Ascending aorta (tissue), 2 donors: ENCODE results near the gene FAM237B. TPM values are rescaled to one million over a fixed set of nuclear protein-coding genes. Genes with fewer than 3 reads are reported as not detected.
"Not testable (repeated sequence)": the region's sequence is repeated elsewhere in the genome, so short reads cannot be mapped to it uniquely, and the experiment has no call there.

Source experiments
- DNase-seq, 2 donors: peaks; one replicate each; pipeline ENCODE4 v3.0.0-alpha.2; 2019; ENCODE audit warnings: low spot score in 2 of 2
- H3K27ac ChIP-seq, 2 donors: fragments of 200-600 bp; sonication (generic); one replicate each; pipeline ENCODE4 v1.5.1; 2016 to 2017; ENCODE audit warnings: mild to moderate bottlenecking in 1 of 2
- H3K27me3 ChIP-seq: fragments of 200-600 bp; sonication (generic); one replicate; pipeline ENCODE4 v1.5.1; 2017
- H3K36me3 ChIP-seq, 2 donors: fragments of 200-600 bp; sonication (generic); one replicate each; pipeline ENCODE4 v1.5.1; 2016
- H3K4me1 ChIP-seq, 2 donors: fragments of 200-600 bp; sonication (generic); one replicate each; pipeline ENCODE4 v1.5.1; 2016 to 2017; ENCODE audit warnings: mild to moderate bottlenecking in 1 of 2
- H3K4me3 ChIP-seq, 2 donors: fragments of 200-600 bp; sonication (generic); one replicate each; pipeline ENCODE4 v1.5.1; 2016 to 2017; ENCODE audit warnings: mild to moderate bottlenecking in 1 of 2
- H3K9me3 ChIP-seq, 2 donors: fragments of 200-600 bp; sonication (generic); one replicate each; pipeline ENCODE4 v1.5.1; 2016
- CTCF ChIP-seq, 3 experiments: fragments of 200-600 bp in 2 of 3; fragments of 450-650 bp in 1 of 3; sonication (generic) in 2 of 3; IDR thresholded peaks; one replicate each; pipeline ENCODE4 v1.5.1; 2016 to 2019; ENCODE audit warnings: antibody characterized with exemption in 3 of 3, mild to moderate bottlenecking in 1 of 3, moderate library complexity in 1 of 3
- intact Hi-C: fragments of 100-400 bp; cut with DNase I; formaldehyde crosslinking; loops from one replicate; pipeline ENCODE4 v1.15.1; 2023
- total RNA-seq: library from RNA; depleted of rRNA; stranded (reverse); fragments of >200 nt; gene quantifications from one replicate; pipeline ENCODE4 v1.1.0, GENCODE V29; 2016

FAM237B gene
- total RNA-seq, 1 donor from 2014 or later, result not detected

GRCh38 chr7:90346336-90347125, 25.4 kb upstream of the FAM237B start, which contains the start of gene GTPBP10:
TSS of gene GTPBP10 (plus strand) at chr7:90346716. CDS start at chr7:90346742, 26 bp downstream.
- peak; percentile 58 to 84 (median 80) for TF ChIP-seq CTCF (IDR thresholded peaks at IDR 0.05)
- H3K27me3 ChIP-seq, result no peaks in the 10 kb centered on the region
- H3K9me3 ChIP-seq, result no peaks in the 10 kb centered on the region
- DNase-seq, result peak; percentile 60 to 95
- peaks cover 3 to 8% of the 10 kb centered on the region in 2 donors for H3K4me1 ChIP-seq
- no peaks in the 10 kb centered on the region for H3K36me3 ChIP-seq
- peak within 1 kb of the TSS; percentile 70 to 86 for H3K27ac ChIP-seq
- peak within 1 kb of the TSS; percentile 69 to 74 for H3K4me3 ChIP-seq
- intact Hi-C loops, result loop anchor here (1.0 to 5.0 kb wide), 5 partner anchors 57 to 918 kb away; partner anchors contain the start of genes CFAP69, CLDN12, FZD1 and STEAP1

GRCh38 chr7:90345595-90346335, 24.7 kb upstream of the FAM237B start:
- Histone ChIP-seq H3K27me3 (no peaks in the 10 kb centered on the region), H3K4me3 (peak overlapping the region; percentile 69 to 74), H3K27ac (peak overlapping the region; percentile 70 to 86), H3K36me3 (no peaks in the 10 kb centered on the region), H3K4me1 (peaks cover 3 to 8% of the 10 kb centered on the region in 2 donors), H3K9me3 (no peaks in the 10 kb centered on the region)
- no peak for DNase-seq
- intact Hi-C loops, result loop anchor here (1.0 to 5.0 kb wide), 5 partner anchors 58 to 919 kb away; partner anchors contain the start of genes CFAP69, CLDN12, FZD1 and STEAP1
- no peak for TF ChIP-seq CTCF (IDR thresholded peaks at IDR 0.05)

- H3K4me1 ChIP-seq, result peaks cover 3 to 8% of the 10 kb centered on the region in 2 donors
- no peaks in the 10 kb centered on the region for H3K9me3 ChIP-seq
- TF ChIP-seq CTCF (IDR thresholded peaks at IDR 0.05), result no peak
- H3K4me3 ChIP-seq, result no peak overlapping the region
- DNase-seq, result no peak
- no peaks in the 10 kb centered on the region for H3K27me3 ChIP-seq
- H3K36me3 ChIP-seq, result no peaks in the 10 kb centered on the region
- intact Hi-C loops, result loop anchor here (5.0 kb wide), 3 partner anchors 98 to 193 kb away; partner anchors contain the start of genes CFAP69, STEAP1 and STEAP2
- no peak overlapping the region for H3K27ac ChIP-seq
Measured at GRCh38 chr7:90345016-90345415, 23.9 kb upstream of the FAM237B start.

- intact Hi-C loops, result no loop called here
- H3K36me3 ChIP-seq, result no peaks in the 10 kb centered on the region
Measured at GRCh38 chr7:90337106-90337505, 16.0 kb upstream of the FAM237B start.

GRCh38 chr7:90334926-90335325, 13.8 kb upstream of the FAM237B start:
- not testable (repeated sequence) for H3K36me3 ChIP-seq, DNase-seq

More at GRCh38 chr7:90337106-90337505, 16.0 kb upstream of the FAM237B start:
- Histone ChIP-seq H3K9me3 (no peaks in the 10 kb centered on the region), H3K4me3 (no peak overlapping the region), H3K27me3 (no peaks in the 10 kb centered on the region), H3K4me1 (no peaks in the 10 kb centered on the region), H3K27ac (no peak overlapping the region)
- TF ChIP-seq CTCF (IDR thresholded peaks at IDR 0.05), result no peak
- no peak for DNase-seq

More at GRCh38 chr7:90334926-90335325, 13.8 kb upstream of the FAM237B start:
- H3K27ac ChIP-seq, H3K4me3 ChIP-seq, H3K9me3 ChIP-seq, intact Hi-C loops, H3K4me1 ChIP-seq, H3K27me3 ChIP-seq: not testable (repeated sequence)
